AG04450 (cell line): ENCODE data around the gene CNTNAP2. TPM values are rescaled to one million over a fixed set of nuclear protein-coding genes. Genes with fewer than 3 reads are reported as not detected.

Experiments
- CTCF ChIA-PET: fragments of 300-600, 350-600 bp; formaldehyde crosslinking; extraction: SDS; loops from one replicate; lab custom pipeline; 2022; ENCODE audit warnings: antibody characterized with exemption, inconsistent platforms; lab: Charles Lee
- POLR2A ChIA-PET: fragments of 350-600 bp; formaldehyde crosslinking; extraction: SDS; loops from one replicate; lab custom pipeline; 2021; ENCODE audit warnings: antibody characterized with exemption, inconsistent platforms; lab: Yijun Ruan, JAX
- DNase-seq: peaks from one replicate; pipeline ENCODE4 v3.0.0-alpha.2; 2011; ENCODE audit warnings: low read depth, low spot score
- H3K27ac ChIP-seq: one replicate; pipeline ENCODE4 v1.5.1; 2012; ENCODE audit warnings: low read depth, low read length, control low read depth
- H3K27me3 ChIP-seq: one replicate; pipeline ENCODE4 v1.6.0; 2012; ENCODE audit warnings: low read length; ENCODE audit not compliant: control insufficient read depth, insufficient read depth
- H3K4me3 ChIP-seq: 2 replicates; pipeline ENCODE4 v1.5.1; 2011; ENCODE audit warnings: mild to moderate bottlenecking, low read depth, low read length, control low read depth
- H3K9me3 ChIP-seq: 2 replicates; pipeline ENCODE4 v1.5.1; 2012; ENCODE audit warnings: low read length; ENCODE audit not compliant: control insufficient read depth, insufficient read depth
- CTCF ChIP-seq: IDR thresholded peaks from 2 replicates; pipeline ENCODE4 v1.5.1; 2011; ENCODE audit warnings: low read depth, low read length, control low read depth, inconsistent platforms
- polyA plus RNA-seq: library from polyadenylated mRNA; depleted of rRNA; stranded (reverse); fragments of >200 nt; gene quantifications from 2 replicates; pipeline ENCODE4 v1.2.3, GENCODE V29; 2011

Gene CNTNAP2
- polyA plus RNA-seq, 1 experiment, result not detected

DNA sequence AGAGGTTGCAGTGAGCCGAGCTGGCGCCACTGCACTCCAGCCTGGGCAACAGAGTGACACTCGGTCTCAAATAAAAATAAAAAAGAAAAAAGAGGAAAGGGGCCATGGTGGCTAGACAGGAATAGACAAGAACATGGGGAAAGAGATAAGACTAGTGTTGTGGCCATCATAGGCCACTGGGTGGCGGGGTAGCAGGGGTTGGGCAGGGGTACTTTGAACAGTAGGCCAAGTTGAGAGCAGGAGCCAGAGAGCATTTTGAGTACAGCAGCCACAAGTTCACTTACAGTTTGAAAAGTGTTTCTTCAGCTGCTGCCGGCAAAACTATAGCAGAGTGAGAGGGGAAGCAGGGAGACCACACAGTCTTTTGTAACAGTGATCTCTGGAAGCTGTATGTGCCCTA is 656.0 kb downstream of the CNTNAP2 start:
- no peak overlapping the region for H3K27ac ChIP-seq
- CTCF ChIA-PET, result no interaction called here
- no peaks in the 10 kb centered on the region for H3K27me3 ChIP-seq
- H3K4me3 ChIP-seq, result no peak overlapping the region
- no peak for TF ChIP-seq CTCF
- H3K9me3 ChIP-seq, result peaks cover 18% of the 10 kb centered on the region
- POLR2A ChIA-PET, result no interaction called here
- no peak for DNase-seq

GRCh38 chr7:146773506-146773905 is 656.9 kb downstream of the CNTNAP2 start:
- POLR2A ChIA-PET, result no interaction called here
- CTCF ChIA-PET, result no interaction called here
- H3K9me3 ChIP-seq, result peaks cover 16% of the 10 kb centered on the region

GRCh38 chr7:146781352-146782116 is 664.9 kb downstream of the CNTNAP2 start:
- Histone ChIP-seq H3K9me3 (peaks cover 16% of the 10 kb centered on the region), H3K27me3 (no peaks in the 10 kb centered on the region), H3K27ac (no peak overlapping the region), H3K4me3 (no peak overlapping the region)
- DNase-seq, result no peak
- POLR2A ChIA-PET, result no interaction called here
- no peak for TF ChIP-seq CTCF
- CTCF ChIA-PET, result no interaction called here

More at GRCh38 chr7:146773506-146773905, 656.9 kb downstream of the CNTNAP2 start:
- no peak for DNase-seq
- no peak for TF ChIP-seq CTCF
- Histone ChIP-seq H3K4me3 (no peak overlapping the region), H3K27ac (no peak overlapping the region), H3K27me3 (no peaks in the 10 kb centered on the region)

- DNase-seq, result no peak
- Histone ChIP-seq H3K4me3 (no peak overlapping the region), H3K27ac (no peak overlapping the region), H3K9me3 (peaks cover 12% of the 10 kb centered on the region), H3K27me3 (no peaks in the 10 kb centered on the region)
- no peak for TF ChIP-seq CTCF
- CTCF ChIA-PET, result no interaction called here
- POLR2A ChIA-PET, result no interaction called here
These were observed 670.7 kb downstream of the CNTNAP2 start for GRCh38 chr7:146787266-146787665.

DNA sequence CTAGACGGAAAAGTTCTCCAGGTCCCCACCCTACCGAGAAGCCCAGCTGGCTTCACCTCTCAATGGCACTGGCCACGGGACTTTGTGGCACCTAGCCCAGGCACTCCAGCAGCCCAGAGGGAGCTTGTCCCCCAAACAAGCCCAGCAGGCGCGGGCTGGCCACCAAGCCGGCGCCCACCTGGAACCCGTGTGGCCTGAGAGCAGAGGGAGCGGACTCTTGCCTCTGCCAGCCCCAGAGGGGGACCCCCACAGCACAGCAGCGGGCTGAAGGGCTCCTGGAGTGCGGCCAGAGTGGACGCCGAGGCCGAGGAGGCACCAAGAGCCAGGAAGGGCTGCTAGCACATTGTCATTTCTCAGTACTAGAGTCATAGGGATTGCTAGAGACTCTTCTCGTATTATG is 671.4 kb downstream of the CNTNAP2 start:
- Histone ChIP-seq H3K4me3 (no peak overlapping the region), H3K27me3 (no peaks in the 10 kb centered on the region), H3K9me3 (peaks cover 12% of the 10 kb centered on the region), H3K27ac (no peak overlapping the region)
- DNase-seq, result no peak
- no peak for TF ChIP-seq CTCF
- CTCF ChIA-PET, result no interaction called here
- POLR2A ChIA-PET, result no interaction called here
